Gastroesophageal sphincter (tissue), 3 donors: ENCODE data around the gene MTX2.

Experiments
- CTCF ChIP-seq, 4 experiments: fragments of 200-600 bp in 2 of 4; fragments of 450-650 bp in 2 of 4; sonication (generic) in 1 of 4; IDR thresholded peaks; one replicate each; pipeline ENCODE4 v1.5.1; 2017 to 2019; ENCODE audit warnings: antibody characterized with exemption in 4 of 4, mild to moderate bottlenecking in 2 of 4, moderate library complexity in 2 of 4
- POLR2A ChIP-seq, 2 donors: fragments of 450-650 bp; IDR thresholded peaks; one replicate each; pipeline ENCODE4 v1.6.1; 2017; ENCODE audit warnings: antibody characterized with exemption in 2 of 2, mild to moderate bottlenecking in 2 of 2, moderate library complexity in 1 of 2

- TF ChIP-seq CTCF (IDR thresholded peaks at IDR 0.05) (no peak), POLR2A (IDR thresholded peaks at IDR 0.05) (no peak)
These were observed 31.8 kb upstream of the MTX2 start for GRCh38 chr2:176237456-176237855.
